Adipose tissue (tissue), 3 donors: Measurements from ENCODE around the gene TMEM108. TPM values are rescaled to one million over a fixed set of nuclear protein-coding genes. Genes with fewer than 3 reads are reported as not detected.

Experiments
- H3K27ac ChIP-seq: one replicate; pipeline ENCODE4 v1.5.1; 2013; ENCODE audit warnings: low read depth, low read length
- WGBS, 3 donors: extraction: QIAGEN DNeasy Blood & Tissue Kit; methylation state at CpG; one replicate each; pipeline ENCODE4 v1.1.7; 2013; 5-methylcytosine and 5-hydroxymethylcytosine counted together
- polyA plus RNA-seq, 3 donors: library from polyadenylated mRNA; stranded (reverse); fragments of 200-250 nt; gene quantifications; one replicate each; pipeline ENCODE4 v1.2.3, GENCODE V29; 2013
- donor health status: healthy with polysubstance abuse.
- donor health status: Bipolar disorder and iron deficiency.
- donor health status: healthy.

Gene TMEM108
- polyA plus RNA-seq, 3 donors, result 0.45 to 1.5 (median 0.70) TPM

DNA sequence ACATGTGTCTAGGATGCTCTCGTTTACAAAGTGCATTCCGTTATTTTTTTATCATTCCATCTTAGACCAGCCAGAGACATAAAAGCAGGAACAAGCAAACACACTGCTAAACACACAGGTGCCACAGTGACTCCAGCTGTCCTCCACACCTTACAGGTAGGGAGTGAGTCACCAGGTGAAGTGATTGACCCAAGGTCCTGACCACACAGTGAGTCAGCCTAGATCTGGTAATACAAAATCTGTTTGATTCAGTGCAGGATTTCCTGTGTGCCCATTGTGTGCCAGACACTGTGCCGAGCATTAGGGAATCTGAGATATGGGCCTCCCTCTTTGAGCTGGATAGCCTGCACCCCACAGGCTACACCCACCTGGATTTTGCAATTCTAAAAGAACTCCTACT lies 345.0 kb downstream of the TMEM108 start:
- WGBS, 3 donors, result 48 to 87% (median 84%) methylated on average over 3 of the region's 3 CpGs
- H3K27ac ChIP-seq, result no peak overlapping the region

DNA sequence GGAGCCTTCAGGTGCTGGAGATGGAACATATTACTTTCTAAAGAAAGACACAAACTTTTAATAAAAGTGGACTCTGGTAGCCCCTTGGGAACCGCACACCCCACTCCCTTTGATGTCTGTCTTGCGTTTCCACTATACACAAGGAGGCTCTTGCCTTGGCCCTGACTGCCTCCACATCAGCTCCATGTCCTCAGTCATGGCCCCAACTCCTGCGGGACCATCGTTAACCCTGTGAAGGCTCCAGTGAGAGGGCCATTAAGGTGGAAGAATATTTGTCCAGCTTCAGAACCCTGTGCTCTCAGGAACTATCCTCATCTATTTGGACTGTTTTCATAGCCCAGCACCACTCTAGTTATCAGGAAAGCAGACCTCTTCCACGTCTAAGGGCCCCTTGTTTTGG lies 345.6 kb downstream of the TMEM108 start:
- 84 to 86% (median 85%) methylated on average over 5 of the region's 5 CpGs for WGBS, 3 donors
- H3K27ac ChIP-seq, result no peak overlapping the region

DNA sequence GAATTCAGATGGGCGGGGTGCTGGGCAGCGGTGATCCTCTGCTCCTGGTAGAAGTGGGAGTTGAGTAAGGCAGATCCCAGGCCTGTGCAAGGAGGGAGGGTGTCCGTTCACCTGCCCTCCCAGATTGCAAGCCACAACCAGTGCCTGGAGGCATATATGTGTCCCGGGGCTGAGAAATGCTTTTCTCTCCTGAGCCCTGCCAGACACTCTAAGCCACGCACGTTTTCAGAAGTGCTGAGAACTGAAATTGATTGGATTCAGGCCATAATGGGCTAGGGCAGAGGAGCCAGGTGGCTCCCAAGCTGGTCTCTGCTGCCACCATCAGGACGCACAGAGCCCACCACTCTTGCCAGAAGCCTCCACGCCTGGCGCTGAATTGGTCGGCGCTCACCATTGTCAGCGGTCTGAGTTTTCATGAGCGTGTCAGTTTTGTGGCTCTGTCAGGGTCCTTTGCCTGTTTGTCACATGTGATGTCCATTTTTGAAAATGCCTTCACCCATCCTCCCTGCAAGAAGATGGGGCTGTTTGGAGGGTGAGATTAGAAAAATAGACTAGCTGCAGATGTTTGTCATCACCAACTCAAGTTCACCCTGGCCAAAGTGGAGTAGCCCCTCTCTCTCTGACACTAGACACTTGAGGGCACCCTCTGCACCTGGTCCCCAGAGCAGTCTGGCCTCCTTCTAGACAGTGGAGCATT lies 346.3 kb downstream of the TMEM108 start:
- 22 to 26% (median 25%) methylated on average over 13 of the region's 13 CpGs for WGBS, 3 donors
- H3K27ac ChIP-seq, result no peak overlapping the region

DNA sequence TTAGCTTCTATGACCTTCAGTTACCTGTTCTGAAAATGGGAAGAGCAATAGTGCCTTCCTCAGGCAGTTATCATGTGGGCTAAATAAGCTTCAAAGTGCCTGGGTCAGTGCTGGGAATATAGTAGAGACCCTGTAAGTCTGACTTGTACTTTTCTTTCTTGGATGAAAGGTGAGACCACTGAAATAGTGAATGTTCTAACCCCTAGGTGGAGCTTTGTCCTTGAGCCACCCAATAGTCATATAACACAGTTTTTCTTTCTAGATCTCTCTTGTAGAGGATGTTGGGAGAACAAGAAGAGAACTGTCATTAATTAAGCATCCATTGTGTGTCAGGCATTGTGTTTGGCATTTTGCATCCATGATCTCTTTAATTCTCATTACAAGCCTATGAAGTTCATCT lies 348.7 kb downstream of the TMEM108 start:
- H3K27ac ChIP-seq, result no peak overlapping the region

DNA sequence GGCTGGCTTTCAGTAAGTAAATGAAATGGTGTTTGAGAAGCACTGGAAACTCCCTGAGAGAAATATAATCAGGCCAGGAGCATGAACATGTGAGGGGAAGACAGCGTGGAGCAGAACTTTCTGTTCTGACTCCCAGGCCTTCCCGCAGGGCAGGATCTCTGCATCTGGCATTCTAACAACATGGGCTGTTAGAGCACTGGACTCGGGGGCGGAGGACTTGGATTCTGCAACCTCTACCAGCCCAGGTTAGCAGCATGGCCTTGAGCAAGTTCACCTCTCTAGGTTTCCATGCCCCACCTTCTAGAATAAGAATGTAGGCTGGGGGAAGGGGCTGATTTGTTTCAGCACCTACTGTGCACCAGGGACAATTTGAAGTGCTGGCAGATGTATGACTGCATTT lies 349.1 kb downstream of the TMEM108 start:
- no peak overlapping the region for H3K27ac ChIP-seq
- 81 to 89% (median 86%) methylated on average over 4 of the region's 4 CpGs for WGBS, 3 donors

DNA sequence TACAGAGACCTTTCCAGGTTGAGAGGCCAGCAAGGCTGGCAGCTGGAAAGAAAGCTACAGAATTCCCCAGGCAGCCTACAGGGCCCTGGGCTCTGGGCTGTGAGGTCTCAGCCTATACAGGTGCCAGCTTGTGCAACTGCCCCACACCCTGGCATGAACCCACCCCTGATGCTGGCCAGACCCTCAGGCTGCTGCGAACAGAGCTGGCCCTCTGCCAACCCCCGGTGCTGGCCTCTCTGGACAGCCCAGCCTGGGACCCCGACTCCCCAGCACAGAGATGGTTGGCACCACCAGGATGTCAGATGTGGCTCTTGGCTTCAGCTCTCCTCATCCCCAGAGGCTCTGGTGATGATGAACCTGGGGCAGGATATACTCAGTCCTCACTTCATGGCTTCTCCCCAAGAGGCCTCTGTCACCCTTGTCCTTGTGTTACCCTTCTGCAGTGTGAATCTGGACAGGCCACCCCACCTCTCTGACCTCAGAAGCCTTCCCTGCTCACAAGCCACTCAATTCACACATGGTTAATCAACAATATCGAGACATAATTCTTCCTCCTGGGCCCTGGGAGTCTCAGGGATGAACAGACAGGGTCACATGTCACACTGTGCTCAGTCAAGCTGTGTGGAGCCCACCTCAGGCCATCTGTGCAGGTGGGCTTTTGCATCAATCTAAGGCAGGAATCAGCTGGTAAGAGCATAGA lies 350.7 kb downstream of the TMEM108 start:
- 68 to 71% (median 69%) methylated on average over 4 of the region's 4 CpGs for WGBS, 3 donors
- no peak overlapping the region for H3K27ac ChIP-seq

DNA sequence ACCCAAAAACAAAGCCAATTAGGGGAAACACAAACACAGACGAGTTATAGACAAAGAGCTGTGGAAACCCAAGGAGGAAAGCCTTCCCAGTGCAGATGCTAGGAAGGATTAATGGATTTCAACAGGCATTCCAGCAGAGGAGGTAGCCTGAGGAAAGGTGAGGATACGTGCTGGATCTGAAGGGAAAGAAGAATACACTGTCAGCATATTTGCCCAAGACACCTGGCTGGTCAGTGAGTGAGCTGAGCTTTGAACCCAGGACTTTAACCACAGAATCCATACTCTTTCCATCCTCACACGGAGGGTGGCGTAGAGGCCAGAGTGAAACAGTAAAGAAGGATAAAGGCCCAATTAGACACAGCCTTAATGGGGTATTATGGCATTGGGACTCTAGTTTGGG lies 352.5 kb downstream of the TMEM108 start:
- 87 to 93% (median 89%) methylated on average over 4 of the region's 4 CpGs for WGBS, 3 donors
- no peak overlapping the region for H3K27ac ChIP-seq

DNA sequence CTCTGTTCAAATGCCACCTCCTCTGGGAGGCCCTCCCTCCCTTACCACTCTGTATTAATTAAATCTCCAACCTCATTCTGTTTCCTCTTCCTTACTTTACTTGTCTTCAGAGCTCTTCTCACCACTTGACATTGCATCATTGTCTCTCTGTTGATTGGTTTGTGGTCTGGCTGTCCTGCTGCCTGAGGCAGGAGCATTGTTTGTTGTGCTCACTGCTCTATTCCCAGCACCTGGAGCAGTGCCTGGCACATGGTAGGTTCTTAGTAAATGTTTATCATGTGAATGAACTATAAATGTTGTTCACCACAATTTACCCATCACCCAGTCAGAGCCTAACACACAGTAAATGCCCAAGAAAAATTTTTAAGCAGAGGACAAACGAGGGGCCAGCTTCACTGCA lies 355.0 kb downstream of the TMEM108 start:
- H3K27ac ChIP-seq, result no peak overlapping the region

DNA sequence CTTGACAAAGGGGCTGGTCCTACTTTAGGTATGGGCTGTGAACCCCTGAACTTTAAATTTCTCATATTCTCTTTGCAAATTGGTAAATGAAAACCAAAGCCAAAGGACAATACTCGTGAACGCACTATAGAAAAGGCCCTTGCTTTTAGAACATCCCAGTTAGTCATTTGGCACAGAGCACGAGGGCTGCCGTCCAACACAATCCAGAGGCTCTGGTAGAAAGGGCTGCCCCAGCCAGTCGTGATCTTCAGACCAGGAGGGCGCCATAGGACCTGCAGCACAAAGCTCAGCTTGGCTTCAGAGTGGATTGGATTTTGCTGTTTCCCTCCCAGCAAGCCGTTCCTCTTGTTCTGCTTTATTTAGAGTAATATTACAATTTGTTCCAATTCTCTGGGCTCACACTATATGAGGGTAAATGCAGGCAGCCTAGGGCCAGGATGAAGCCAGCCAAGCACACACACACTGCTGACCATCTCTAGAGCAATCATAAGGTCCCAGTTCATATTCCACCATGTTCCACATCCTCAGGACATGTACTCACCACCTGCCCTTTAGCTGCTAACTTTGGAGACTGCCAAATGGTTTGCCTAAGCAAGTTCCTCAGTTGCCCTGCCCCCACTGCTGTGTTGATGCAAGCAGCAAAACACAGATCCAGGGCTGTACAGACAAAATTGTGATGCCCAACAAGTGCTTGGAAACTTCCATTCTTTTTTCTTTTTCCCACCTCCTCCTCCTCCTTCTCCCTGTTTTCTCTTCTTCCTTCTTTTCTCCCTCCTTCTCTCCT lies 355.7 kb downstream of the TMEM108 start:
- H3K27ac ChIP-seq, result no peak overlapping the region
- WGBS, 3 donors, result 63 to 73% (median 72%) methylated on average over 7 of the region's 7 CpGs

More for the DNA sequence above, 355.0 kb downstream of the TMEM108 start:
- 72 to 85% (median 84%) methylated on average over 1 of the region's 1 CpG for WGBS, 3 donors

DNA sequence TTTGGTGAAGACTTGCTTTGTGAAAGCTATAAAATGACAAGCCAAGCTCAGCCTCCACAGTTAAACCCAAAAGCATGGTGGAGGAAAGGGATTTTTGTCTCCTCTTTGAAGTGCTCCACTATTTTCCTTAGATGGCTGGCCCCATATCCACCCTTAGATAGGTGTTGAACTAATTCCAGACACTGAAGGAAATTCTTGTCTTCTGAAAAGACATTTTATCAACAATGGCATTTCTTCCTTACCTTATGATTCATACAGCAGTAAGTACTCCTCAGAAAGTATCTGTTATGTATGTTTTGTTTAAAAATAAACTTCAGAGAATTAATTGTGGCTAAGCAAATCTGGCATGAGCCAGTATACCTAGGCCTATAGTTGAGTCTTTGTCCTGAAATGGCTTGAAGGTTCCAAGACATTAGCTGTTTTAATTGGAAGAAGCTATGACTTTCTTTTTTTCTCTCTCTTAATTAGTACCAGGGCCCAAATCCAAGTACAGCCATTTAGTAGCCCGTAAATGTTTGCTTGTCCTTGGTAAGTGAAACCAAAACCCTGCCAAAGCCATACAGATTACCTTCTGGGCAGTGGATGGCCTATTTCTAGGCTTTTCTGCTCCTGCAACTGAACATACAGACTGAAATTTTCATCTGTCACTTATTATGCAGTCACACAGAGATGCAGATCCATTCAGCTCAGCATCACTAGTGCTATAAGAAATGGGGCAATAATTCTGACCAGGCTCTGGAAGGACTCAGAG lies 356.5 kb downstream of the TMEM108 start:
- WGBS, 3 donors, result 30 to 96% (median 80%) methylated on average over 1 of the region's 1 CpG
- H3K27ac ChIP-seq, result no peak overlapping the region

DNA sequence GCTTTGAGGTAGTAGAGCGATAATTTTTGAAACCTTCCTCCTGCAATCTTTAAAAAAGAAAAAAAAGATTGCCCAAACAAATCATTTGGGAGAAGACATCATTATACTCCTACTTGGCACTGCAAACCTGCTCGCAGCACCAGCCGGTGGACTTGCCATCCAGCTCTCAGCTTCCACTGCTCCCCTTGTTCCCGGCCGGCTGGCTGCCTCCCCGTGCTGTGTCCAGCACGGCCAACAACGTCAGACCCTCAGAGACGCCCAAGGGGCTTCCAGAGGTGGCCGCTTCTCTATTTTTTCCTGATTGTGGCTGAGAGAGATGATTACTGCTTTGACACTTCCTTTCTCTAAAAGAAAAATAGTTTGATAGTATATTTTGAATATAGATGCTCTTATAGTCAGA lies 358.7 kb downstream of the TMEM108 start:
- 80 to 88% (median 83%) methylated on average over 10 of the region's 10 CpGs for WGBS, 3 donors
- no peak overlapping the region for H3K27ac ChIP-seq

DNA sequence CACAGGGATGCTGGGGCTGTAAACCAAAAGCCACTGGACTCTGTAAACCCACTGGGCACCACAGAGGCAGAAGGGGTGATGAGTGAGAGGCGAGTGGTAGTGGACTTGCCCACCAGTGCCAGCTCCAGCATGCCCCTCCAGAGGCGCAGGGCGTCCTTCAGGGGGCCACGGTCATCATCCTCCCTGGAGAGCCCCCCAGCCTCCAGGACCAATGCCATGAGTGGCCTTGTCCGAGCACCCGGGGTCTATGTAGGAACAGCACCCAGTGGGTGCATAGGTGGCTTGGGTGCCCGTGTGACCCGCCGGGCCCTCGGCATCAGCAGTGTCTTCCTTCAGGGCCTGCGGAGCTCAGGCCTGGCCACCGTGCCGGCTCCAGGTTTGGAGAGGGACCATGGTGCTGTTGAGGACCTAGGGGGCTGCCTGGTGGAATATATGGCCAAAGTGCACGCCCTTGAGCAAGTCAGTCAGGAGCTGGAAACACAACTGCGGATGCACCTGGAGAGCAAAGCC lies 361.9 kb downstream of the TMEM108 start, which contains the start of gene BFSP2:
TSS of gene BFSP2 (plus strand) at position 51 of the 510 bp plus-strand sequence. CDS start at position 79, 28 bp downstream.
- H3K27ac ChIP-seq, result no peak within 1 kb of the TSS
- 92 to 96% (median 95%) methylated on average over 15 of the region's 15 CpGs for WGBS, 3 donors

DNA sequence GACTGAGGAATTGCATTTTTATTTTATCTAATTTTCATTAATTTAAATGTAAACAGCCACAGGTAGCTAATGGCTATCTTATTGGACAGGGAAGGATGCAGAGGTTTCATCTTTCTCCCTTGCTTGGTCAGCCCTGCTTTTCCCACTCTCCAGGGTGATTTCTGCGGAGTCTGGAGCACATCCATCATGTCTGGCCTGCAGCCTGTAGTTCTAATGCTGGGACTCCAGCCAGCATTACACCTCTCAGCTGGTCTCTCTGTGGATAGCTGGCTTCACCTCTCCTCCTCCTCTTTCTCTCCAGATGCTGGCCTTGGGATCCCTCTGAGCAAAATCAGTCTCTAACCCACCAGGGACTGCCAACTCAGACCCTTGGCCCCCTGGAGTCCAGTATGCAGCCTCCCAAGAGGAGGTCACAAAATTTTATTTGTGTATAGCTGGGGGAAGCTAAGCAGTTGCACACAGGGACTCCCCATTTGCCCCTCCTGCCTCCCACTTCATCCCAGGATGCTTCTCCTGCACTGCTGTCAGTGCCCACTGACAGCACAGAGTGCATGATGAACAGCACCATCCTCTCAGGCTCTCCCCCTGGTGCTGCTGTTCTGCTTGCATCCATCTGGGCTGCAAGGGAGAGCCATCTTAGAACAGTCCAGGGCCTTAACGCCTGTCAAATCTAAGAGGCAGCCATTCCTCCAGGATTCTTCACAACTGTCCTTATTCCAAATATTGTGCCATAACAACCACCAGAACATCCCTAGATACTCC lies 363.4 kb downstream of the TMEM108 start:
- 56 to 64% (median 64%) methylated on average over 2 of the region's 2 CpGs for WGBS, 3 donors
- H3K27ac ChIP-seq, result no peak overlapping the region

DNA sequence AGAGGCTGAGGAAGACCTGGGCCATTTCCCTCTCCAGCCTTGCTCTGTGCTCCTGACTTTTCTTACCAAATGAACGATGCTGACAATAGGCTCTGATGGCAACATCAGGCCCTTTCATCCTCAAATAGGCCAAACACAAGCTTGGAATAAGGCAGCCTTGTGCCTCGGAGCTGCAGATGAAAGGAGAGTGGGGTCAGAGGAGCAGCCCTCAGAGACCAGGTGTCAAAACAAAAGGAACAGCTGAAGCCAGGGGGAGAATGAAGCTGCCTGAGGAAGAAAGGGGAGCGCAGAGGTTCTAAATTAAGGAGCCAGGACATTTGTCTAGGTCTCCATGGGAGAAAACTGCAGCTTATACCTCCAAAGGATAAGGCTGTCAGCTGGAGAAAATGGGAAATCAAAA lies 366.7 kb downstream of the TMEM108 start:
- no peak overlapping the region for H3K27ac ChIP-seq
- WGBS, 3 donors, result 72 to 86% (median 85%) methylated on average over 3 of the region's 3 CpGs

DNA sequence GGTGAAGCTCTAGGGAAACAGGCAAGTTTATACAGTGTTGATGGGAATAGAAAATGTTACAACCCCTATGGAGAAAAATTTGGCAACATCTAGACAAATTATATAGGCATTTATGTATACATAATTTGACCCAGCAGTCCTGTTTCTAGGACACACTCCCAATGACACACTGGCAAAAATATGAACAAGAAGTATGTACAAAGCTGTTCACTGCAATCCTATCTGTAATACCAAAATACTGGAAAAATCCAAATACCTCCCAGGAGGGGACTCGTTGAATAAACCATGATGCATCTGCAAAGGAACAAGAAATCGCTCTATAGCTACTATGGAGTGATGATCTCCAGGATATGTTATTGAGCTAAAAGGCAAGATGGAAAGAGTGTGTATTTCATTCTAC lies 370.2 kb downstream of the TMEM108 start:
- H3K27ac ChIP-seq, result no peak overlapping the region
- WGBS, 3 donors, result 83 to 90% (median 83%) methylated on average over 2 of the region's 2 CpGs

DNA sequence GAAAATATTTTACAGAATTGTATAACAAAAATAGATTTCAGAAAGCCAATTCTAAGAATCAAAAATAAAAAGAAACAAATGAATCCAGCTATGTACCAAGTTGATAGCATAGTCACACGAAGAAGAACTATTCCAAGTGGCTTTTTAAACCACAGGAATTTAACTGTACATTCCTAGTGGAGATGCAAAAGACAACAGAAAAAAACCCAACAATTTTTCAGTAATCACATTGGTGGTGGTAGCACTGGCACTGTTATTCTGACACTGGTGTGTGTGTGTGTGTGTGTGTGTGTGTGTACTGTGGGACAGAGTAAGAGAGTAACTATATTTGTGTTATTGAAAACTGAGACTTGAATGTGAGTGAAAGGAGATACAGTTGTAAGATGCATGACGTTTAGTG lies 370.8 kb downstream of the TMEM108 start:
- WGBS, 3 donors, result 63 to 68% (median 66%) methylated on average over 2 of the region's 2 CpGs
- no peak overlapping the region for H3K27ac ChIP-seq

DNA sequence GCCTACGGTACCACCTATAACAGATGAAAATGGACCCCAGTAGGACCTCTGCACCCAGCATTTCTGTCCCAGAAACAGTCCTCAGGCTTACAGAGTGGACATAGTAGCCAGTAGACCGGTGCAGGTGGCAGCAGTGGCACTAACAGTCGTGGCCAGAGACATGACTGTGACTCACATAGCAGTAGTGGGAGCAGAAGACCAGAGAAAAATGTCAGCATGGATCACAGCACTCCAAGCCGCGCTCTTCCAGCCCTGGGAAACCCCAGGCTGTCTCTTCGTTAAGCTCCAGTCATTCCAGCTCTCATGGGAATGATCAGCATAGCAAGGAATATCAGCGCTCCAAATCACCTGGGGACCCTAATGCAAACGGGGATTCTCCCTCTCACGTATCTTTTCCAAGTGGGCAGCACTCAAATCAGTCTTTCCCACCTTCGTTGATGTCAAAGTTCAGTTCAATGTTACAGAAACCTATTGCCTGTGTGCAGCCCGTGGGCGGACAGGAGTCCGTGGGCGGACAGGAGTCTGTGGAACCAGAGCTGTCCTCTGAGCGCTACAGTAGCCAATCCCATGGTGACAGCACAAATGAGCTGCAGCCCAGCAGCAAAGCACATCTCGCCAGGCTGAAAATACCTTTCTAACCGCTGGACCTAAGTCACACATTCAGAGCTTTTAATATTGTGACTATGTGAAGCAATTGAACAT lies 372.2 kb downstream of the TMEM108 start:
- no peak overlapping the region for H3K27ac ChIP-seq
- WGBS, 3 donors, result 76 to 87% (median 77%) methylated on average over 17 of the region's 17 CpGs
